H1 (cell line): ENCODE measurements around the gene SPTLC3. TPM values are rescaled to one million over a fixed set of nuclear protein-coding genes. Genes with fewer than 3 reads are reported as not detected.

Experiments used
- CTCF ChIA-PET: fragments of 300-600 bp; sonication (Branson Sonifier 250); formaldehyde crosslinking; loops from one replicate; lab custom pipeline; 2021; ENCODE audit not compliant: partially characterized antibody; lab: Charles Lee
- POLR2A ChIA-PET: fragments of 300-600 bp; sonication (Branson Sonifier 250); formaldehyde crosslinking; loops from one replicate; lab custom pipeline; 2021; ENCODE audit warnings: inconsistent platforms; ENCODE audit not compliant: partially characterized antibody; lab: Charles Lee
- DNase-seq, 2 experiments: peaks; one replicate each; pipeline versions ENCODE4 v3.0.0 to v3.0.0-alpha.2; 2010 to 2022; ENCODE audit warnings: low spot score in 2 of 2, low read depth in 1 of 2, mixed read lengths in 1 of 2
- FAIRE-seq: peaks from 2 replicates; lab custom pipeline; 2011; peaks lifted over from hg19 to GRCh38; lab: Jason Lieb, UNC
- H2AFZ ChIP-seq: 2 replicates; pipeline ENCODE4 v1.8.1; 2012; ENCODE audit warnings: low read length, inconsistent platforms
- H2AK5ac ChIP-seq: 2 replicates; pipeline ENCODE4 v1.6.1; 2013; ENCODE audit warnings: low read depth, low read length
- H2BK120ac ChIP-seq: replicated peaks from 2 replicates; pipeline ENCODE3; 2013; ENCODE audit warnings: low read depth, low read length, inconsistent platforms
- H2BK12ac ChIP-seq: 2 replicates; pipeline ENCODE4 v1.6.1; 2013; ENCODE audit warnings: low read depth, low read length
- H2BK15ac ChIP-seq: 2 replicates; pipeline ENCODE4 v1.6.1; 2013; ENCODE audit warnings: low read length
- H2BK20ac ChIP-seq: 2 replicates; pipeline ENCODE4 v1.6.1; 2013; ENCODE audit warnings: low read length
- H2BK5ac ChIP-seq: 2 replicates; pipeline ENCODE4 v1.6.1; 2013; ENCODE audit warnings: low read depth, low read length
- H3K14ac ChIP-seq: 2 replicates; pipeline ENCODE4 v1.6.1; 2013; ENCODE audit warnings: inconsistent platforms; ENCODE audit not compliant: insufficient read length
- H3K18ac ChIP-seq: 2 replicates; pipeline ENCODE4 v1.6.1; 2013; ENCODE audit warnings: low read length; ENCODE audit errors: extremely low read depth
- H3K23ac ChIP-seq: 2 replicates; pipeline ENCODE4 v1.6.1; 2013; ENCODE audit warnings: inconsistent platforms; ENCODE audit not compliant: insufficient read length
- H3K23me2 ChIP-seq: 2 replicates; pipeline ENCODE4 v1.6.1; 2013; ENCODE audit warnings: low read depth, low read length
- H3K27ac ChIP-seq: 2 replicates; pipeline ENCODE4 v1.6.1; 2011; ENCODE audit warnings: low read depth, low read length, inconsistent platforms
- H3K27me3 ChIP-seq, 4 experiments: replicated peaks in 1 of 4; 1 replicate in 1 of 4; 2 replicates in 3 of 4; pipeline versions ENCODE4 v1.6.1 to v1.8.1; 2011 to 2013; ENCODE audit warnings: low read length in 3 of 4, mild to moderate bottlenecking in 3 of 4, inconsistent platforms in 2 of 4, mixed read lengths in 2 of 4, moderate library complexity in 1 of 4; ENCODE audit not compliant: control insufficient read depth in 3 of 4, insufficient read depth in 3 of 4; ENCODE audit errors: extremely low read depth in 1 of 4
- H3K36me3 ChIP-seq, 4 experiments: 2 replicates each; pipeline versions ENCODE4 v1.6.1 to v1.8.1; 2011 to 2013; ENCODE audit warnings: mild to moderate bottlenecking in 4 of 4, low read length in 3 of 4, moderate library complexity in 2 of 4, control low read depth in 1 of 4, inconsistent platforms in 1 of 4; ENCODE audit not compliant: insufficient read depth in 4 of 4, control insufficient read depth in 2 of 4
- H3K4ac ChIP-seq: replicated peaks from 2 replicates; pipeline ENCODE3; 2013; ENCODE audit warnings: low read length, low read depth, mixed read lengths, inconsistent platforms; ENCODE audit not compliant: insufficient read length
- H3K4me1 ChIP-seq, 4 experiments: replicated peaks in 1 of 4; 1 replicate in 1 of 4; 2 replicates in 3 of 4; pipeline versions ENCODE4 v1.6.1 to v1.8.1; 2011 to 2013; ENCODE audit warnings: low read length in 3 of 4, inconsistent platforms in 2 of 4, mixed read lengths in 1 of 4; ENCODE audit not compliant: insufficient read depth in 4 of 4, control insufficient read depth in 3 of 4
- H3K4me2 ChIP-seq, 2 experiments: 2 replicates each; pipeline versions ENCODE4 v1.6.1 to v1.8.1; 2011 to 2013; ENCODE audit warnings: low read depth in 2 of 2, low read length in 2 of 2, control low read depth in 1 of 2, inconsistent platforms in 1 of 2, mild to moderate bottlenecking in 1 of 2; ENCODE audit not compliant: insufficient read depth in 1 of 2
- H3K4me3 ChIP-seq, 4 experiments: fragments of 200-600, 300-600 bp in 1 of 4; sonication (generic), shearing (Covaris generic), sonication (Bioruptor Twin) in 1 of 4; 2 replicates each; pipeline versions ENCODE4 v1.5.1 to v1.8.1; 2011 to 2016; ENCODE audit warnings: low read length in 4 of 4, low read depth in 3 of 4, control low read depth in 2 of 4, inconsistent platforms in 2 of 4, mild to moderate bottlenecking in 2 of 4, mixed read lengths in 1 of 4, moderate library complexity in 1 of 4; ENCODE audit not compliant: insufficient read depth in 2 of 4; ENCODE audit errors: extremely low read depth in 1 of 4
- H3K56ac ChIP-seq: replicated peaks from 2 replicates; pipeline ENCODE3; 2013; ENCODE audit warnings: low read depth, mild to moderate bottlenecking, mixed read lengths, low read length, inconsistent platforms; ENCODE audit not compliant: insufficient read length
- H3K79me1 ChIP-seq: 2 replicates; pipeline ENCODE4 v1.6.1; 2013; ENCODE audit warnings: low read depth, low read length, control low read depth
- H3K79me2 ChIP-seq, 2 experiments: 2 replicates each; pipeline versions ENCODE4 v1.6.1 to v1.8.1; 2012 to 2013; ENCODE audit warnings: low read length in 2 of 2, mild to moderate bottlenecking in 2 of 2, inconsistent platforms in 1 of 2; ENCODE audit not compliant: insufficient read depth in 2 of 2, control insufficient read depth in 1 of 2
- H3K9ac ChIP-seq, 4 experiments: replicated peaks in 1 of 4; 1 replicate in 1 of 4; 2 replicates in 3 of 4; pipeline versions ENCODE4 v1.6.1 to v1.8.1; 2011 to 2013; ENCODE audit warnings: low read depth in 3 of 4, low read length in 3 of 4, control low read depth in 2 of 4, mild to moderate bottlenecking in 2 of 4, moderate library complexity in 2 of 4, inconsistent platforms in 1 of 4; ENCODE audit errors: extremely low read depth in 1 of 4
- H3K9me3 ChIP-seq, 2 experiments: 2 replicates each; pipeline versions ENCODE4 v1.6.1 to v1.8.1; 2012 to 2013; ENCODE audit warnings: mild to moderate bottlenecking in 2 of 2, moderate library complexity in 2 of 2, control low read depth in 1 of 2, inconsistent platforms in 1 of 2, low read depth in 1 of 2, low read length in 1 of 2, mixed read lengths in 1 of 2; ENCODE audit not compliant: insufficient read depth in 2 of 2
- H4K20me1 ChIP-seq, 2 experiments: replicated peaks in 1 of 2; 2 replicates each; pipeline versions ENCODE3 to v1.8.1; 2011 to 2013; ENCODE audit warnings: inconsistent platforms in 2 of 2, low read length in 2 of 2, mild to moderate bottlenecking in 1 of 2; ENCODE audit not compliant: insufficient read depth in 2 of 2, control insufficient read depth in 1 of 2
- H4K5ac ChIP-seq: 2 replicates; pipeline ENCODE4 v1.6.1; 2013; ENCODE audit warnings: low read length, low read depth, mixed read lengths, inconsistent platforms; ENCODE audit not compliant: insufficient read length
- H4K8ac ChIP-seq: 2 replicates; pipeline ENCODE4 v1.8.0; 2013; ENCODE audit warnings: mild to moderate bottlenecking, moderate library complexity, low read length, inconsistent platforms; ENCODE audit not compliant: insufficient read depth; ENCODE audit errors: extremely low read depth
- H4K91ac ChIP-seq: replicated peaks from 2 replicates; pipeline ENCODE3; 2013; ENCODE audit warnings: low read length, mixed read lengths, inconsistent platforms; ENCODE audit not compliant: insufficient read length
- ASH2L ChIP-seq: fragments of 200-600, 300-600 bp; sonication (generic); IDR thresholded peaks from one replicate; pipeline ENCODE4 v1.7.1; 2017; ENCODE audit warnings: low read length
- CBX8 ChIP-seq: fragments of 300-800, 300-1000 bp; sonication (generic); IDR thresholded peaks from 2 replicates; pipeline ENCODE4 v1.7.1; 2016; ENCODE audit warnings: low read depth, low read length, borderline replicate concordance
- CTCF ChIP-seq, 3 experiments: IDR thresholded peaks; 1 replicate in 2 of 3; 2 replicates in 1 of 3; pipeline versions ENCODE4 v1.5.1 to v1.6.1; 2011; ENCODE audit warnings: low read length in 3 of 3, mild to moderate bottlenecking in 3 of 3, inconsistent platforms in 2 of 3, low read depth in 1 of 3, moderate library complexity in 1 of 3; ENCODE audit not compliant: insufficient read depth in 1 of 3; ENCODE audit errors: control extremely low read depth in 1 of 3
- EP300 ChIP-seq, 2 experiments: IDR thresholded peaks; 1 replicate in 1 of 2; 2 replicates in 1 of 2; pipeline ENCODE4 v1.6.1; 2011 to 2012; ENCODE audit warnings: low read depth in 2 of 2, low read length in 2 of 2, mild to moderate bottlenecking in 2 of 2, borderline replicate concordance in 1 of 2, inconsistent platforms in 1 of 2, moderate library complexity in 1 of 2
- FOSL1 ChIP-seq: IDR thresholded peaks from 2 replicates; pipeline ENCODE4 v1.6.1; 2011; ENCODE audit warnings: mild to moderate bottlenecking, low read depth, low read length, moderate library complexity; ENCODE audit not compliant: insufficient read depth
- HDAC2 ChIP-seq, 2 experiments: fragments of 300-600 bp in 1 of 2; sonication (generic) in 1 of 2; IDR thresholded peaks; 2 replicates each; pipeline ENCODE4 v1.6.1; 2011 to 2012; ENCODE audit warnings: low read depth in 2 of 2, low read length in 2 of 2, mild to moderate bottlenecking in 2 of 2, moderate library complexity in 2 of 2, borderline replicate concordance in 1 of 2, inconsistent platforms in 1 of 2
- JUND ChIP-seq: IDR thresholded peaks from 2 replicates; pipeline ENCODE4 v1.6.1; 2011; ENCODE audit warnings: mild to moderate bottlenecking, improper control_type of control experiment, low read length
- RNF2 ChIP-seq: fragments of 200-900, 300-1000 bp; sonication (generic); IDR thresholded peaks from 2 replicates; pipeline ENCODE4 v1.7.1; 2016; ENCODE audit warnings: borderline replicate concordance, low read depth, mild to moderate bottlenecking, antibody characterized with exemption, low read length; ENCODE audit not compliant: poor library complexity, severe bottlenecking; ENCODE audit errors: missing control alignments
- SP2 ChIP-seq: IDR thresholded peaks from 2 replicates; pipeline ENCODE4 v1.6.1; 2012; ENCODE audit warnings: mild to moderate bottlenecking, low read length, inconsistent platforms
- TAF1 ChIP-seq: IDR thresholded peaks from 2 replicates; pipeline ENCODE4 v1.6.1; 2011; ENCODE audit warnings: mild to moderate bottlenecking, low read depth, low read length
- TEAD4 ChIP-seq: IDR thresholded peaks from 2 replicates; pipeline ENCODE4 v1.6.1; 2012; ENCODE audit warnings: low read depth, low read length, inconsistent platforms, mixed read lengths
- WGBS, 2 experiments: shearing (Covaris generic) in 1 of 2; methylation state at CpG; one replicate each; pipeline versions ENCODE4 v1.1.6 to v1.1.7; 2013 to 2015; ENCODE audit warnings: low lambda C conversion rate in 2 of 2, mixed read lengths in 2 of 2, inconsistent platforms in 1 of 2, low coverage in 1 of 2, missing lambda C conversion rate in 1 of 2; ENCODE audit not compliant: insufficient replicate concordance in 2 of 2, insufficient coverage in 1 of 2, insufficient read length in 1 of 2; ENCODE audit errors: extremely low coverage in 1 of 2, missing lambda C conversion rate in 1 of 2; 5-methylcytosine and 5-hydroxymethylcytosine counted together
- polyA plus RNA-seq, 7 experiments: library from polyadenylated mRNA; depleted of rRNA in 3 of 7; stranded (reverse) in 5 of 7; unstranded in 2 of 7; fragments of >200 nt in 5 of 7; fragments of 200-250 nt in 2 of 7; gene quantifications; 1 replicate in 5 of 7; 2 replicates in 1 of 7; 4 replicates in 1 of 7; pipeline versions ENCODE4 v1.2.1 to v1.2.3, GENCODE V29; 2011 to 2013; ENCODE audit warnings: missing spikeins in 2 of 7, mixed read lengths in 2 of 7
- total RNA-seq: library from RNA; stranded (reverse); fragmentation: NEBNext Ultra II Directional; extraction: Animal tissue kit (Norgen Biotek cat#: 25700); gene quantifications from 2 replicates; pipeline ENCODE4 v1.2.1, GENCODE V29; 2021

SPTLC3 gene
- total and polyA plus RNA-seq, 2 of the 8 experiments (the other 6 are each of a cell fraction or from before 2014, with no cell fraction given), result 0.23 to 0.82 TPM

- H2BK20ac ChIP-seq, result no peak overlapping the region
- H3K4ac ChIP-seq, result no peak overlapping the region
- no peaks in the 10 kb centered on the region for H3K79me2 ChIP-seq
- H3K9me3 ChIP-seq, result no peaks in the 10 kb centered on the region
- H2AFZ ChIP-seq, result no peak overlapping the region
- no peaks in the 10 kb centered on the region for H3K79me1 ChIP-seq
- no peak overlapping the region for H2BK120ac ChIP-seq
- DNase-seq, result no peak
- H2BK12ac ChIP-seq, result no peak overlapping the region
- no peak overlapping the region for H4K8ac ChIP-seq
- POLR2A ChIA-PET, result no interaction called here
- H3K36me3 ChIP-seq, result no peaks in the 10 kb centered on the region
- H3K56ac ChIP-seq, result no peak overlapping the region
- H3K4me1 ChIP-seq, result no peaks in the 10 kb centered on the region
- no peak overlapping the region for H3K9ac ChIP-seq
- H3K23me2 ChIP-seq, result no peaks in the 10 kb centered on the region; the same call in 1 of the 2 replicates
- H3K27ac ChIP-seq, result no peak overlapping the region
- no peak overlapping the region for H2AK5ac ChIP-seq
- CTCF ChIA-PET, result interaction anchor here (1.0 kb wide), 2 partner anchors 37 to 84 kb away, joined by 3 read pairs; no protein-coding TSS in a partner anchor
- no peak overlapping the region for H3K18ac ChIP-seq
- no peak overlapping the region for H2BK5ac ChIP-seq
- H3K23ac ChIP-seq, result no peak overlapping the region
- WGBS, 2 experiments, result 92% methylated on average over 1 of the region's 1 CpG; no CpG with 5 or more reads in 1 of the 2 experiments
- no peak overlapping the region for H4K5ac ChIP-seq
- no peak overlapping the region for H2BK15ac ChIP-seq
- H4K20me1 ChIP-seq, result no peaks in the 10 kb centered on the region
- no peak for FAIRE-seq
- no peak overlapping the region for H3K4me3 ChIP-seq
- no peak overlapping the region for H3K4me2 ChIP-seq
- no peaks in the 10 kb centered on the region for H3K27me3 ChIP-seq
- H4K91ac ChIP-seq, result no peak overlapping the region
- no peak overlapping the region for H3K14ac ChIP-seq
- TF ChIP-seq CTCF (IDR thresholded peaks at IDR 0.05; ENCODE audit: control extremely low read depth in 1 of 3, insufficient read depth in 1 of 3, low read depth in 1 of 3, low read length in 3 of 3) (no peak), ASH2L (no peak), TEAD4 (no peak), SP2 (no peak), TAF1 (no peak), CBX8 (no peak), RNF2 (no peak), JUND (no peak), HDAC2 (IDR thresholded peaks at IDR 0.05; ENCODE audit: borderline replicate concordance in 1 of 2, low read depth in 2 of 2, low read length in 2 of 2) (no peak), FOSL1 (no peak), EP300 (IDR thresholded peaks at IDR 0.05; ENCODE audit: borderline replicate concordance in 1 of 2, low read depth in 2 of 2, low read length in 2 of 2) (no peak)
Measured at GRCh38 chr20:13169086-13169485, 160.3 kb downstream of the SPTLC3 start.
